HL-60 (cell line): ENCODE data around the gene SKI.

ENCODE experiments used
- DNase-seq, 2 experiments: peaks; one replicate each; pipeline ENCODE4 v3.0.0-alpha.2; 2010 to 2020; ENCODE audit warnings: low read depth in 1 of 2, low spot score in 1 of 2
- H3K27ac ChIP-seq: fragments of 250-450 bp; sonication (Bioruptor Pico); replicated peaks from 2 replicates; pipeline ENCODE4 v1.5.1; 2020; ENCODE audit warnings: mild to moderate bottlenecking, moderate library complexity
- H3K27me3 ChIP-seq: fragments of 250-450 bp; sonication (Bioruptor Pico); 2 replicates; pipeline ENCODE4 v1.5.1; 2021; ENCODE audit warnings: mild to moderate bottlenecking, moderate library complexity; ENCODE audit not compliant: insufficient read depth, poor library complexity, severe bottlenecking
- H3K4me3 ChIP-seq: replicated peaks from 2 replicates; pipeline ENCODE4 v1.5.1; 2011; ENCODE audit warnings: mild to moderate bottlenecking, control low read depth, low read length; ENCODE audit not compliant: insufficient read depth
- CTCF ChIP-seq: IDR thresholded peaks from one replicate; pipeline ENCODE4 v1.5.1; 2011; ENCODE audit warnings: low read length, control low read depth, inconsistent platforms; ENCODE audit not compliant: insufficient read depth
- GABPA ChIP-seq: IDR thresholded peaks from 2 replicates; pipeline ENCODE4 v1.6.1; 2012; ENCODE audit warnings: low read depth
- POLR2AphosphoS5 ChIP-seq: IDR thresholded peaks from 2 replicates; pipeline ENCODE4 v1.6.1; 2012; ENCODE audit warnings: low read depth
- REST ChIP-seq: IDR thresholded peaks from 2 replicates; pipeline ENCODE4 v1.6.1; 2012; ENCODE audit warnings: low read depth; ENCODE audit not compliant: insufficient replicate concordance
- SPI1 ChIP-seq: IDR thresholded peaks from 2 replicates; pipeline ENCODE4 v1.6.1; 2012; ENCODE audit warnings: low read depth, mild to moderate bottlenecking, borderline replicate concordance

The SKI gene

GRCh38 chr1:2271211-2271721 is 43.1 kb downstream of the SKI start:
- H3K27ac ChIP-seq = no peak overlapping the region
- no peak for DNase-seq

GRCh38 chr1:2271841-2272655 is 43.9 kb downstream of the SKI start:
- TF ChIP-seq CTCF (no peak), REST (no peak), POLR2AphosphoS5 (no peak), GABPA (no peak), SPI1 (no peak)
- no peak overlapping the region for H3K27ac ChIP-seq
- no peak for DNase-seq
- H3K4me3 ChIP-seq = no peak overlapping the region
- H3K27me3 ChIP-seq = no peaks in the 10 kb centered on the region

More at GRCh38 chr1:2271211-2271721, 43.1 kb downstream of the SKI start:
- H3K4me3 ChIP-seq = no peak overlapping the region
- TF ChIP-seq GABPA (no peak), CTCF (no peak), SPI1 (no peak), POLR2AphosphoS5 (no peak), REST (no peak)
- H3K27me3 ChIP-seq = no peaks in the 10 kb centered on the region

- Histone ChIP-seq H3K27ac (no peak overlapping the region), H3K4me3 (no peak overlapping the region), H3K27me3 (no peaks in the 10 kb centered on the region)
- no peak for DNase-seq
- TF ChIP-seq POLR2AphosphoS5 (no peak), CTCF (no peak), REST (no peak), SPI1 (no peak), GABPA (no peak)
Measured at GRCh38 chr1:2272686-2273400, 44.7 kb downstream of the SKI start.
